DOHH2 (cell line): ENCODE results near the gene SRC.

Experiments used
- CTCF ChIP-seq: fragments of 200-600 bp; sonication (generic); IDR thresholded peaks from one replicate; pipeline ENCODE4 v1.5.1; 2014; ENCODE audit warnings: antibody characterized with exemption, mild to moderate bottlenecking, low read depth, low read length; ENCODE audit not compliant: poor library complexity, severe bottlenecking
- EZH2phosphoT487 ChIP-seq: fragments of 200-600 bp; sonication (generic); IDR thresholded peaks from 2 replicates; pipeline ENCODE4 v1.6.1; 2017; ENCODE audit warnings: borderline replicate concordance, mild to moderate bottlenecking, antibody characterized with exemption, low read length, moderate library complexity, mixed read lengths

GRCh38 chr20:37384683-37385174 lies 38.8 kb downstream of the SRC start:
- TF ChIP-seq CTCF (peak; percentile 83), EZH2phosphoT487 (no peak)
